IMR-90 (cell line): ENCODE data around the gene MMP21. TPM values are rescaled to one million over a fixed set of nuclear protein-coding genes. Genes with fewer than 3 reads are reported as not detected.

ENCODE experiments used
- ATAC-seq: fragments of 200-7000 bp; cut with Tn5 transposase; 2 replicates; pipeline ENCODE4 v1.9.1; 2020; ENCODE audit warnings: low read depth, mild to moderate bottlenecking, moderate library complexity
- BruUV-seq: library from RNA; stranded (reverse); fragments of 400-500 nt; replicated peaks from 2 replicates; lab custom pipeline; 2021; lab: Mats Ljungman, UMichigan
- CTCF ChIA-PET: fragments of 300-600 bp; formaldehyde crosslinking; extraction: SDS; loops from one replicate; lab custom pipeline; 2021; ENCODE audit warnings: antibody characterized with exemption; lab: Yijun Ruan, JAX
- POLR2A ChIA-PET: fragments of 300-600 bp; sonication (Branson Sonifier 250); formaldehyde crosslinking; loops from one replicate; lab custom pipeline; 2022; ENCODE audit warnings: antibody characterized with exemption; ENCODE audit not compliant: unreplicated experiment; lab: Charles Lee
- DNase-seq: peaks from one replicate; pipeline ENCODE4 v3.0.0; 2013
- H2AFZ ChIP-seq: replicated peaks from 2 replicates; pipeline ENCODE3; 2013; ENCODE audit warnings: low read length, mild to moderate bottlenecking; ENCODE audit not compliant: poor library complexity
- H2AK5ac ChIP-seq: 2 replicates; pipeline ENCODE4 v1.6.1; 2013; ENCODE audit warnings: low read depth, low read length, inconsistent platforms
- H2AK9ac ChIP-seq: replicated peaks from 2 replicates; pipeline ENCODE3; 2013; ENCODE audit warnings: mild to moderate bottlenecking, low read depth, low read length, moderate library complexity; ENCODE audit not compliant: poor library complexity
- H2BK120ac ChIP-seq: 2 replicates; pipeline ENCODE4 v1.6.1; 2013; ENCODE audit warnings: low read depth, low read length, inconsistent platforms
- H2BK15ac ChIP-seq: 3 replicates; pipeline ENCODE4 v1.6.1; 2013; ENCODE audit warnings: low read depth, low read length, inconsistent platforms
- H2BK20ac ChIP-seq: 2 replicates; pipeline ENCODE4 v1.6.1; 2013; ENCODE audit warnings: low read depth, mild to moderate bottlenecking, inconsistent platforms, low read length, moderate library complexity
- H2BK5ac ChIP-seq: 2 replicates; pipeline ENCODE4 v1.6.1; 2013; ENCODE audit warnings: mild to moderate bottlenecking, low read depth, low read length, inconsistent platforms; ENCODE audit not compliant: poor library complexity, severe bottlenecking
- H3K14ac ChIP-seq: replicated peaks from 2 replicates; pipeline ENCODE4 v1.6.1; 2013; ENCODE audit warnings: low read depth, low read length, inconsistent platforms
- H3K18ac ChIP-seq: 2 replicates; pipeline ENCODE4 v1.6.1; 2013; ENCODE audit warnings: low read depth, low read length, control low read depth
- H3K23ac ChIP-seq: 2 replicates; pipeline ENCODE4 v1.6.1; 2013; ENCODE audit warnings: low read depth, low read length, inconsistent platforms
- H3K27ac ChIP-seq: 2 replicates; pipeline ENCODE4 v1.5.1; 2013; ENCODE audit warnings: mild to moderate bottlenecking, control low read depth, low read length; ENCODE audit not compliant: insufficient read depth
- H3K27me3 ChIP-seq: 2 replicates; pipeline ENCODE4 v1.6.1; 2013; ENCODE audit warnings: low read length; ENCODE audit not compliant: control insufficient read depth, insufficient read depth
- H3K36me3 ChIP-seq: 2 replicates; pipeline ENCODE4 v1.6.1; 2013; ENCODE audit warnings: low read length, mixed read lengths; ENCODE audit not compliant: control insufficient read depth, insufficient read depth
- H3K4ac ChIP-seq: 2 replicates; pipeline ENCODE4 v1.6.1; 2013; ENCODE audit warnings: low read depth, low read length, inconsistent platforms
- H3K4me1 ChIP-seq: 2 replicates; pipeline ENCODE4 v1.6.1; 2013; ENCODE audit warnings: low read length, mixed read lengths; ENCODE audit not compliant: control insufficient read depth, insufficient read depth
- H3K4me2 ChIP-seq: 2 replicates; pipeline ENCODE4 v1.6.1; 2013; ENCODE audit warnings: low read depth, mild to moderate bottlenecking, control low read depth, low read length, moderate library complexity
- H3K4me3 ChIP-seq: 2 replicates; pipeline ENCODE4 v1.5.1; 2013; ENCODE audit warnings: low read depth, mild to moderate bottlenecking, control low read depth, low read length, moderate library complexity; ENCODE audit not compliant: insufficient read depth
- H3K56ac ChIP-seq: 2 replicates; pipeline ENCODE4 v1.6.1; 2013; ENCODE audit warnings: low read length, inconsistent platforms; ENCODE audit not compliant: insufficient read depth; ENCODE audit errors: extremely low read depth
- H3K79me1 ChIP-seq, 2 experiments: 2 replicates each; pipeline ENCODE4 v1.6.1; 2013; ENCODE audit warnings: low read length in 2 of 2, inconsistent platforms in 1 of 2, low read depth in 1 of 2
- H3K9ac ChIP-seq: 2 replicates; pipeline ENCODE4 v1.6.1; 2013; ENCODE audit warnings: low read depth, low read length, control low read depth
- H3K9me1 ChIP-seq: 2 replicates; pipeline ENCODE4 v1.6.1; 2013; ENCODE audit warnings: low read length, inconsistent platforms; ENCODE audit not compliant: insufficient read depth
- H3K9me3 ChIP-seq: 2 replicates; pipeline ENCODE4 v1.6.1; 2013; ENCODE audit warnings: low read length; ENCODE audit not compliant: control insufficient read depth, insufficient read depth
- H4K20me1 ChIP-seq: 2 replicates; pipeline ENCODE4 v1.6.1; 2013; ENCODE audit warnings: low read length, inconsistent platforms; ENCODE audit not compliant: insufficient read depth
- H4K5ac ChIP-seq: 2 replicates; pipeline ENCODE4 v1.6.1; 2013; ENCODE audit warnings: mild to moderate bottlenecking, low read depth, low read length, control low read depth
- H4K8ac ChIP-seq, 2 experiments: 2 replicates each; pipeline ENCODE4 v1.6.1; 2013; ENCODE audit warnings: low read depth in 2 of 2, low read length in 2 of 2, control low read depth in 1 of 2, inconsistent platforms in 1 of 2
- H4K91ac ChIP-seq: 2 replicates; pipeline ENCODE4 v1.6.1; 2013; ENCODE audit warnings: low read depth, low read length, inconsistent platforms; ENCODE audit not compliant: insufficient read depth
- BHLHE40 ChIP-seq: fragments of 150-350 bp; IDR thresholded peaks from 2 replicates; pipeline ENCODE4 v1.6.1; 2016; ENCODE audit warnings: mild to moderate bottlenecking, low read depth, low read length
- CEBPB ChIP-seq: IDR thresholded peaks from 2 replicates; pipeline ENCODE4 v1.6.1; 2012; ENCODE audit warnings: low read depth, low read length, improper control_type of control experiment
- CHD1 ChIP-seq: IDR thresholded peaks from 2 replicates; pipeline ENCODE4 v1.6.1; 2012; ENCODE audit warnings: low read depth, low read length, improper control_type of control experiment
- ELK1 ChIP-seq: fragments of 150-350 bp; IDR thresholded peaks from 2 replicates; pipeline ENCODE4 v1.6.1; 2016; ENCODE audit warnings: low read depth, mild to moderate bottlenecking, low read length, moderate library complexity, borderline replicate concordance
- FOS ChIP-seq: fragments of 150-350 bp; IDR thresholded peaks from 2 replicates; pipeline ENCODE4 v1.6.1; 2016; ENCODE audit warnings: low read depth, low read length
- MAFK ChIP-seq: IDR thresholded peaks from 2 replicates; pipeline ENCODE4 v1.6.1; 2012; ENCODE audit warnings: low read depth, low read length, improper control_type of control experiment
- MAZ ChIP-seq: IDR thresholded peaks from 2 replicates; pipeline ENCODE4 v1.6.1; 2012; ENCODE audit warnings: low read depth, mild to moderate bottlenecking, low read length, improper control_type of control experiment, moderate library complexity, borderline replicate concordance
- MXI1 ChIP-seq: IDR thresholded peaks from 2 replicates; pipeline ENCODE4 v1.6.1; 2012; ENCODE audit warnings: low read depth, mild to moderate bottlenecking, low read length, moderate library complexity, borderline replicate concordance
- NFE2L2 ChIP-seq: fragments of 150-350 bp; IDR thresholded peaks from 2 replicates; pipeline ENCODE4 v1.6.1; 2016; ENCODE audit warnings: low read depth, mild to moderate bottlenecking, low read length
- POLR2A ChIP-seq: IDR thresholded peaks from 2 replicates; pipeline ENCODE4 v1.6.1; 2012; ENCODE audit warnings: mild to moderate bottlenecking, low read depth, low read length
- RAD21 ChIP-seq: IDR thresholded peaks from 2 replicates; pipeline ENCODE4 v1.6.1; 2012; ENCODE audit warnings: low read length, improper control_type of control experiment
- RCOR1 ChIP-seq: IDR thresholded peaks from 2 replicates; pipeline ENCODE4 v1.6.1; 2012; ENCODE audit warnings: mild to moderate bottlenecking, low read length, improper control_type of control experiment; ENCODE audit not compliant: insufficient replicate concordance
- RFX5 ChIP-seq: IDR thresholded peaks from 2 replicates; pipeline ENCODE4 v1.8.0; 2012; ENCODE audit warnings: low read depth, mild to moderate bottlenecking, low read length, moderate library complexity
- SMC3 ChIP-seq: fragments of 150-350 bp; IDR thresholded peaks from 2 replicates; pipeline ENCODE4 v1.6.1; 2016; ENCODE audit warnings: low read depth, mild to moderate bottlenecking, antibody characterized with exemption, low read length, moderate library complexity
- USF2 ChIP-seq: fragments of 150-350 bp; IDR thresholded peaks from 2 replicates; pipeline ENCODE4 v1.6.1; 2017; ENCODE audit warnings: mild to moderate bottlenecking, antibody characterized with exemption, low read length, low read depth
- WGBS, 2 experiments: methylation state at CpG; one replicate each; pipeline versions ENCODE4 v1.1.5 to v1.1.7; 2013; ENCODE audit warnings: missing lambda C conversion rate in 2 of 2; ENCODE audit not compliant: insufficient read length in 1 of 2; ENCODE audit errors: extremely low coverage in 2 of 2; 5-methylcytosine and 5-hydroxymethylcytosine counted together
- dilution Hi-C: fragments of 300-500 bp; cut with HindIII; formaldehyde crosslinking; loops from one replicate; pipeline ENCODE4 v1.14.3; 2018; ENCODE audit warnings: low sequenced_read_pairs; ENCODE audit not compliant: unreplicated experiment
- in situ Hi-C: fragments of 300-500 bp; cut with MboI; formaldehyde crosslinking; loops from 3 replicates; pipeline ENCODE4 v1.14.3; 2019; ENCODE audit warnings: low sequenced_read_pairs, inconsistent platforms, mixed read lengths
- intact Hi-C: fragments of 100-400 bp; cut with micrococcal nuclease; formaldehyde crosslinking; loops from 2 replicates; pipeline ENCODE4 v1.10.0; 2022
- polyA plus RNA-seq, 3 experiments: library from polyadenylated mRNA; depleted of rRNA; stranded (reverse); fragments of >200 nt; gene quantifications; 2 replicates each; pipeline ENCODE4 v1.2.3, GENCODE V29; 2012; ENCODE audit warnings: low replicate concordance in 1 of 3
- total RNA-seq: library from RNA; depleted of rRNA; stranded (reverse); fragments of >200 nt; gene quantifications from 2 replicates; pipeline ENCODE4 v1.2.3, GENCODE V29; 2012
- TF ChIP-seq, protein P1 (sequence below): conservative IDR thresholded peaks from 2 replicates; pipeline ENCODE4 v1.5.1; 2012; ENCODE audit warnings: mild to moderate bottlenecking, low read depth, low read length, improper control_type of control experiment

MMP21 gene
- total and polyA plus RNA-seq, 2 of the 4 experiments (the other 2 are of a cell fraction): not detected

- H3K9me1 ChIP-seq: no peaks in the 10 kb centered on the region
- H4K20me1 ChIP-seq: no peaks in the 10 kb centered on the region
- H3K4me2 ChIP-seq: no peak overlapping the region
- no peak overlapping the region for H4K5ac ChIP-seq
- DNase-seq: no peak
- H3K18ac ChIP-seq: no peak overlapping the region
- ATAC-seq: no peak
- no peak overlapping the region for H4K91ac ChIP-seq
- H3K27me3 ChIP-seq: peaks cover 3% of the 10 kb centered on the region; the same call in 1 of the 2 replicates
- no peak overlapping the region for H4K8ac ChIP-seq
- H3K4me1 ChIP-seq: no peaks in the 10 kb centered on the region
- no peak overlapping the region for H3K27ac ChIP-seq
- H2AK5ac ChIP-seq: no peak overlapping the region
- peaks cover 3% of the 10 kb centered on the region for H3K36me3 ChIP-seq
- intact Hi-C loops (no loop called here), dilution Hi-C loops (no loop called here), in situ Hi-C loops (no loop called here)
- no peak overlapping the region for H2BK120ac ChIP-seq
- no peak overlapping the region for H3K4me3 ChIP-seq
- no peak overlapping the region for H2AK9ac ChIP-seq
- no peak overlapping the region for H3K14ac ChIP-seq
- H2BK15ac ChIP-seq: no peak overlapping the region
- H3K9ac ChIP-seq: no peak overlapping the region
- TF ChIP-seq POLR2A (no peak), RAD21 (no peak), USF2 (no peak), BHLHE40 (no peak), CEBPB (no peak), CHD1 (no peak), MAZ (no peak), RCOR1 (no peak), MXI1 (no peak), RFX5 (no peak), SMC3 (no peak), FOS (no peak), NFE2L2 (no peak), ELK1 (no peak), MAFK (no peak)
- TF ChIP-seq, protein P1, sequence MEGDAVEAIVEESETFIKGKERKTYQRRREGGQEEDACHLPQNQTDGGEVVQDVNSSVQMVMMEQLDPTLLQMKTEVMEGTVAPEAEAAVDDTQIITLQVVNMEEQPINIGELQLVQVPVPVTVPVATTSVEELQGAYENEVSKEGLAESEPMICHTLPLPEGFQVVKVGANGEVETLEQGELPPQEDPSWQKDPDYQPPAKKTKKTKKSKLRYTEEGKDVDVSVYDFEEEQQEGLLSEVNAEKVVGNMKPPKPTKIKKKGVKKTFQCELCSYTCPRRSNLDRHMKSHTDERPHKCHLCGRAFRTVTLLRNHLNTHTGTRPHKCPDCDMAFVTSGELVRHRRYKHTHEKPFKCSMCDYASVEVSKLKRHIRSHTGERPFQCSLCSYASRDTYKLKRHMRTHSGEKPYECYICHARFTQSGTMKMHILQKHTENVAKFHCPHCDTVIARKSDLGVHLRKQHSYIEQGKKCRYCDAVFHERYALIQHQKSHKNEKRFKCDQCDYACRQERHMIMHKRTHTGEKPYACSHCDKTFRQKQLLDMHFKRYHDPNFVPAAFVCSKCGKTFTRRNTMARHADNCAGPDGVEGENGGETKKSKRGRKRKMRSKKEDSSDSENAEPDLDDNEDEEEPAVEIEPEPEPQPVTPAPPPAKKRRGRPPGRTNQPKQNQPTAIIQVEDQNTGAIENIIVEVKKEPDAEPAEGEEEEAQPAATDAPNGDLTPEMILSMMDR: no peak
- ChIA-PET CTCF (no interaction called here), POLR2A (no interaction called here)
- no peaks in the 10 kb centered on the region for H3K9me3 ChIP-seq
- no peak overlapping the region for H3K56ac ChIP-seq
- H3K79me1 ChIP-seq: no peaks in the 10 kb centered on the region
- H2AFZ ChIP-seq: no peak overlapping the region
- H3K23ac ChIP-seq: no peak overlapping the region
- no peak overlapping the region for H2BK20ac ChIP-seq
- no TSS peak for BruUV-seq
- 75% methylated on average over 2 of the region's 28 CpGs; no CpG with 5 or more reads in 1 of the 2 experiments for WGBS, 2 experiments
- H3K4ac ChIP-seq: no peak overlapping the region
- no peak overlapping the region for H2BK5ac ChIP-seq
Measured at GRCh38 chr10:125772112-125772863, 3.3 kb downstream of the MMP21 start.
